CD4-positive, alpha-beta T cell treated with Interleukin-1 beta for 1 hour (primary cell): ENCODE measurements around the gene RBBP6.
"Not testable (repeated sequence)": the region's sequence is repeated elsewhere in the genome, so short reads cannot be mapped to it uniquely, and the experiment has no call there.

Experiments used
- DNase-seq, 2 donors: peaks; one replicate each; pipeline ENCODE4 v3.0.0-alpha.2; 2020 to 2022

RBBP6 gene, protein sequence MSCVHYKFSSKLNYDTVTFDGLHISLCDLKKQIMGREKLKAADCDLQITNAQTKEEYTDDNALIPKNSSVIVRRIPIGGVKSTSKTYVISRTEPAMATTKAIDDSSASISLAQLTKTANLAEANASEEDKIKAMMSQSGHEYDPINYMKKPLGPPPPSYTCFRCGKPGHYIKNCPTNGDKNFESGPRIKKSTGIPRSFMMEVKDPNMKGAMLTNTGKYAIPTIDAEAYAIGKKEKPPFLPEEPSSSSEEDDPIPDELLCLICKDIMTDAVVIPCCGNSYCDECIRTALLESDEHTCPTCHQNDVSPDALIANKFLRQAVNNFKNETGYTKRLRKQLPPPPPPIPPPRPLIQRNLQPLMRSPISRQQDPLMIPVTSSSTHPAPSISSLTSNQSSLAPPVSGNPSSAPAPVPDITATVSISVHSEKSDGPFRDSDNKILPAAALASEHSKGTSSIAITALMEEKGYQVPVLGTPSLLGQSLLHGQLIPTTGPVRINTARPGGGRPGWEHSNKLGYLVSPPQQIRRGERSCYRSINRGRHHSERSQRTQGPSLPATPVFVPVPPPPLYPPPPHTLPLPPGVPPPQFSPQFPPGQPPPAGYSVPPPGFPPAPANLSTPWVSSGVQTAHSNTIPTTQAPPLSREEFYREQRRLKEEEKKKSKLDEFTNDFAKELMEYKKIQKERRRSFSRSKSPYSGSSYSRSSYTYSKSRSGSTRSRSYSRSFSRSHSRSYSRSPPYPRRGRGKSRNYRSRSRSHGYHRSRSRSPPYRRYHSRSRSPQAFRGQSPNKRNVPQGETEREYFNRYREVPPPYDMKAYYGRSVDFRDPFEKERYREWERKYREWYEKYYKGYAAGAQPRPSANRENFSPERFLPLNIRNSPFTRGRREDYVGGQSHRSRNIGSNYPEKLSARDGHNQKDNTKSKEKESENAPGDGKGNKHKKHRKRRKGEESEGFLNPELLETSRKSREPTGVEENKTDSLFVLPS (N-terminal part only)

DNA sequence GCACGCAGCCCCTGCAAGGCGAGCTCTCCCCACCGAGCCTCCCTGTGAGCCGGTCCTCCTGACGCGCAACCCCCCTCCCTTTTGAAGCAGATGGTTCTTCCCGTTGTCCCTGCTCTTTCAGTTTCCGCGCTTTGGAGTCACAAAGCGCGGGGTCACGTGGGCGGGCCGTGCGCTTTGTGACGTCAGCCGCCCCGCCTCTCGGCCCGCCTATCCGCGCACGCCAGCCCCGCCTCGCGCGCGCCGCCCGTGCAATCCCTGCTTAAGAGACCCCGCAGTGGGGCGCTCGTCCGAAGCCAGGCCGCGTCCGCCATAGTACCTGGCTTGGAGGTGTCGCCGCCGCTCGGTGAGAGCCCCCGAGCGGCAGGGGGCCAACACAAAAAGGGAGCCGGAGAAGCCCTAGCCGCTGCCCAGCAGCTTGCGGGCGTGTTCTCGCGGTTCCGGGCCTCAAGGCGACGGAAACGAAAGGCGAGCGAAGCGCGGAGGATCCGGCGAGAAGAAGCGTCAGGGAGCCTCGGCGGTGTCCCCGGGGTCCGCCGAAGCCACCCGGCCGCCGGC is at the start of gene RBBP6:
Gene RBBP6, plus strand, starts transcription at position 272 of the 555 bp plus-strand sequence. CDS start 1,061 bp downstream, outside the sequence.
- DNase-seq: peak; percentile 94 to 95

DNA sequence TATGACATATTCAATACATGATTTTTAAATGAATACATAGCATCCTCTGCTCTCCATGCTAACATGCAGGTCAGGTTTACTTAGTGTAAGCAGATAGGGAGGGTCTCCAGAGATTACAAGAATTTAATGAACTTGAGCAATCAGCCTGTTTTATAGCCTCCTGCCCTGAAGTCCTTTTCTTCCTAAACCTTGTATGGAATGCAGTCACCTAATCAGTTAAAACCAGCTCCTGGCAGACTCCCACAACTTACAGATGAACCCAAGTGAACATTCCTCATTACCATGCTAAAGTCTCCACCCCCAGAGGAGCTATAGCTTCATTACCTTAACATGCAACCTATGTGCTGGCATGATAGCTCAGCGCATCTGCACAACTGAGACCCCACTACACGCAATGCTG is 48.5 kb upstream of the RBBP6 start:
- DNase-seq: no peak

DNA sequence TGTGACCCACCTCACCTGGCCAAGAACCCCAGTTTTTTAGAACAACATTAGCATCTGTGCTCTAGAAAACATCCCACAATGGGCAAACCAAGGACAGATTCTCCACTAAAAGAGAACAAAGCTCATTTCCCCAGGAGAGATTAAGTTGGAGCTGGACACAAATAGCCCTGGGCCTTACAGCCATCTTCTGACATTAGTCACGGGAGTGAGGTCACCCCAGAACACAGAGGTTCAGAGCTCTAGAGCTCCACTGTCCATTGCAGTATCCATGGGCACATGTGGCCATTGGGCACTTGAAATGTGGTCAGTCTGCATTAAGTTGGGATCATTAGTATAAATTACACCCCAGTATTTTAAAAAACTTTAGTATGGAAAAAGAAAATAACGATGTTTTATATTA is 47.6 kb upstream of the RBBP6 start:
- DNase-seq: no peak

- DNase-seq: no peak
Measured at GRCh38 chr16:24493821-24494220, 45.5 kb upstream of the RBBP6 start.

DNA sequence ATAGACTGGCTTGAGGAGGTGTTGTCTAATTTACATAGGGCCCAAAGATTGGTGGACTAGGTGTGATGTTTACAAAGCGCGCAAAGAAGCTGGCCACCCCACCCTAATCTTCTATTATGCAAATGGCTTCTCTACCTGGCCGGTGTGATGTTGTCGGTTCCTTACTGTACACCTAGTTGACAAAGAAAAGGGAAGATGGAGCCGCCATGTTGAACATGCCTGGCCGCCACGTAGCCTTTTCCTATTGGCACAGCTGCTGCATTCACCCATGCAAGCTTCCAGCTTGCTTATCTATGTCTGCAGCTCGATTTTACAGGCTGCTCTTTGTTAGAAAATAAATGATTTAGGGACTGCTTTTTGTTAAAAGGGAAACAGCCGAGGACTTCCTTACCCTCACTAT is 44.2 kb upstream of the RBBP6 start:
- DNase-seq: not testable (repeated sequence)

DNA sequence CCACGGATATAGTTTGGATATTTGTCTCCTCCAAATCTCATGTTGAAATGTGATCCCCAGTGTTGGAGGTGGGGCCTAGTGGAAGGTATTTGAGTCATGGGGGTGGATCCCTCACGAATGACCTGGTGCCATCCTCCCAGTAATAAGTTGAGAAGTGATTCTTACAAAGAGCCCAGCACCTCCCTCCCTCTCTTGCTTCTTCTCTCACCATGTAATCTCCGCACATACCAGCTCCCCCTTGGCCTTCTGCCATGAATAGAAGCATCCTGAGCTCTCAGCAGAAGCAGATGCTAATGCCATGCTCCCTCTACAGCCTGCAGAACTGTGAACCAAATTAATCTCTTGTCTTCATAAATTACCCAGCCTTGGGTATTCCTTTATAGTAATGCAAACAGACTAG is 41.9 kb upstream of the RBBP6 start:
- DNase-seq: no peak

GRCh38 chr16:24499193-24499814 is 40.1 kb upstream of the RBBP6 start:
- no peak for DNase-seq

- peak; percentile 50 to 67 for DNase-seq
Measured at GRCh38 chr16:24504472-24505345, 34.7 kb upstream of the RBBP6 start.

- no peak for DNase-seq
Measured at GRCh38 chr16:24505959-24506358, 33.4 kb upstream of the RBBP6 start.

- no peak for DNase-seq
Measured at GRCh38 chr16:24507959-24508480, 31.3 kb upstream of the RBBP6 start.

GRCh38 chr16:24508614-24509013 is 30.8 kb upstream of the RBBP6 start:
- no peak for DNase-seq

DNA sequence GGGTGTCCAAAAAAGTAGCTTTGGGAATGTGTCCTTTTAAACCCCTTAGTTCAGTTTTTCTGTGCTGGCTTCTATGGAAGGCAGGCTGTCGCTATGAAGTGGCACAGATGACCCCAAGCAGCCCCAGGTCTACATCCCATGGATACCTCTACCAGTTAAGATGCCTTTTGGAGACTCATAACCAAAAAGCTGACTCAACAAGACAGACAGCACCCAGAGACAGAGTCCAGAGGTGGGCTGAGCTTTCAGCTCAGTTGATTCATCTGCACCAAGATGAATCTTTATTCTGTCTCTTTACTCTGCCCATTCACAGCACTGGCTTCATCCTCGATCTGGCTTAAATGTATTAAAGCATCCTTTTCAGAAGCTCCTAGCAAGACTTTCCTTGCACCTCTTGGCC is 29.8 kb upstream of the RBBP6 start:
- no peak for DNase-seq

DNA sequence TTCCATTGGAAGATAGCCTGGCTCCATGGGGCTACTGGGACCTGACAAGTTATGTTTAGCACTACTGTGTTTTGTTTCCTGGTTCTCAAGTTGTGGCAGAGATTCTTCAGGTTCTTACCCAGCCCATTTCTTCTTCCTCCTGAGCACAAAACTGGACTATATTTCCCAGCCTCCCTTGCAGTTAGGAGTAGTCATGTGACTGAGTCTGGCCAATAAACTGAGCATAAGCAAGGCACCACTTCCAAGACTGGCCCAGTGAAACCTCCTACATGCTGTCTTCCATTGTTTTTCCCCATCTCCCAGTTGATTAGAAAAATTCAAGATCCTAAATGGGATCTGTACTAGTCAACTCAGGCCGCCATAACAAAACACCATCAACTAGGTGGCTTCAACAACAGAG is 28.2 kb upstream of the RBBP6 start:
- DNase-seq: no peak

DNA sequence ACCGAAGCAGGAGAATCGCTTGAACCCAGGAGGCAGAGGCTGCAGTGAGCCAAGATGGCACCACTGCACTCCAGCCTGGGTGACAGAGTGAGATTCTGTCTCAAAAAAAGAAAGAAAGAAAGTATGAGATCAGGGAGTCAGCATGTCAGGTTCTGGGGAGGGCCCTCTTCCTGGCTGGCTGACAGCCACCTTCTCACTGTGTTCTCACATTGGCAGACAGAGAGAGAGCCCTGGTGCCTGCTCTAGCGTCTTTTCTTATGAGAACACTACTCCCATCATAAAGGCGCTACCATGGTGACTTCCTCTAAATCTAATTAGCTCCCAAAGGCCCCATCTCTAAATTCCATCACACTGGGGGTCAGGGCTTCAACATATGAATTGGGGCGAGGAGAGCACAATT is 27.6 kb upstream of the RBBP6 start:
- DNase-seq: no peak

DNA sequence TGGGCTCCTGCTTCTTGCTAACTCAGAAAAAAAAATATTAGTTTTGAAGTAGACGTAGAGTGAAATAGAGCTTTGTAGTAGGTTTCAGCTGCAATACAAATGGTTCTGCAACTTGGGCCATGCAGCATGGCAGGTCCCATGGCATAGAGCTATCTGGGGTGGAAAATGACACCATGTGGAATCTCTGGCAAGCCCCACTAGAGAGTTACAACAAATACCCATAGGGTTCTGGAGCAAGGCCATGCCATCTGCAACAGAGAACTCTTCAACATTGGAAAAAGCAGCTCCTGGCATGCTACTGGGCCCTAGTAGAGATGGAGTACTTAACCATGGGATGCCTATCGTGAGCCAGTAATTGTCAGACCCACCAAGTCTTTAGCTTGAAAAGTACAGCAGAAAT is 25.3 kb upstream of the RBBP6 start:
- no peak for DNase-seq

DNA sequence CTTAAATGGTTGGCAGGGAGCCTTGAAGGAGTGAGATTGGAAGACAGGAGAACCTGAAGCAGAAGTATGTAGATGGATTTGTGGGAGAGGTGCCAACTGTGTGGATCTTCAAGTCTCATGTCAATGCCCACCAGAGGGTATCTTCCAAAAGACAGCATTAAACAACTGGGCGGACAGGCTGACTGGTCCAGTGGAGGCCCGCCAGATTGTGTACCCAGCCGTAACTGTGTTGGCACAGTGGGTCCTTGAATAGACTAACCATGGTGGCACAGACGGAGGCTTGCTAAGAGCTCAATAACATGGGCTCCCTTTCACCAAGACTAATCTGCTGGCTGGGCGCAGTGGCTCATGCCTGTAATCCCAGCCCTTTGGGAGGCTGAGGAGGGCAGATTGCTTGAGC is 24.2 kb upstream of the RBBP6 start:
- no peak for DNase-seq

GRCh38 chr16:24516900-24517669 is 22.3 kb upstream of the RBBP6 start:
- DNase-seq: peak; percentile 67 to 75

- no peak for DNase-seq
Measured at GRCh38 chr16:24518498-24518897, 20.9 kb upstream of the RBBP6 start.

GRCh38 chr16:24520983-24521382 is 18.4 kb upstream of the RBBP6 start:
- DNase-seq: no peak

GRCh38 chr16:24522751-24523150 is 16.6 kb upstream of the RBBP6 start:
- no peak for DNase-seq

DNA sequence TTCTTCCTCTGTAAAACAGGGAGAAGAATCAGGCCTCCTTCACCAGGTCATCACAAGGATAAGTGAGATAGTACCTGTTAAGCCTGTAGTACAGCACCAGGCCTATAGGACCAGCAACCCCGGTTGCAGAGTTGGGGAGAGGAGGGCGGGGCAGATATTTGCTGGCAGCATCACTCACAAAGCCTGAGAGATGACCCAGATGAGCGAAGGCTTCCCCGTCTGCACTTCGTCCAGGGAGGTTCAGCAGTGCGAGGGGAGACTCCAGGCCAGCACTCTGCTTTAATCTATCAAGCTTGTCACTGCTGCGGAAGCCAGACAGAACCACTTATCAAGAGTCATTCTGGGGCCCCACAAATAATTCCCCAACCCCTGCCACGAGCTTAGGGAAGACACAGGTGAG is 15.8 kb upstream of the RBBP6 start:
- DNase-seq: no peak
